Measurements from ENCODE around the gene OR2V1.
"Not testable (repeated sequence)": the region's sequence is repeated elsewhere in the genome, so short reads cannot be mapped to it uniquely, and the experiment has no call there.

The OR2V1 gene

DNA sequence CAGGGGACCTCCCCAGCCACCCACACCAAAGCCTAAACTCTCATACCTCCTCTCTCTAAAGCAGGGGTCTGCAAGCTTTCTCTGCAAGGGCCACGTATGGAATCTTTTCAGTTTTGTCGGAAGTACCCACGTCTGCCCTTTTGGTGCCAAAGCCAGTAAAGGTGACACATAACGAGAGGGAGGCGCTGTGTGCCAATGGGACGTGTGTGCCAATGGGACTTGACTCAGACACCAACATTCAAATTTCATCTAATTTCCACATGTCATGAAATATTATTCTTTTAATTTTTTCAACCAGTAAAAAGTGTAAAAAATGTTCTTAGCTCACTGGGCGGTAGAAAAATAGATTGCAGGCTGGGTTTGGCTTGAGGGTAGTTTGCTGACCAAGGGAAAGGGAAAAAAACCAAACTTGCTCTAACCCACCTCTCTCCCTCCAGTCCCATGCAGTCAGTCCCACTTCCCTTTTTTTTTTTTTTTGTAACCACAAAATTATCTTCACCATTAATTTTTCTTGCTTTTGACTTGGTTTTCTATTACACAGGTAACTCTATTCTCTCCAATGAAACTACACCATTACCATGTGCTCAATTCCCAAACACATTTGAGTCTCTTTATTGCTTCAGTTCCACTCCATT lies 25.5 kb downstream of the OR2V1 start:
- no peak for DNase-seq (ENCODE audit: low spot score)
- TF ChIP-seq, protein P1, sequence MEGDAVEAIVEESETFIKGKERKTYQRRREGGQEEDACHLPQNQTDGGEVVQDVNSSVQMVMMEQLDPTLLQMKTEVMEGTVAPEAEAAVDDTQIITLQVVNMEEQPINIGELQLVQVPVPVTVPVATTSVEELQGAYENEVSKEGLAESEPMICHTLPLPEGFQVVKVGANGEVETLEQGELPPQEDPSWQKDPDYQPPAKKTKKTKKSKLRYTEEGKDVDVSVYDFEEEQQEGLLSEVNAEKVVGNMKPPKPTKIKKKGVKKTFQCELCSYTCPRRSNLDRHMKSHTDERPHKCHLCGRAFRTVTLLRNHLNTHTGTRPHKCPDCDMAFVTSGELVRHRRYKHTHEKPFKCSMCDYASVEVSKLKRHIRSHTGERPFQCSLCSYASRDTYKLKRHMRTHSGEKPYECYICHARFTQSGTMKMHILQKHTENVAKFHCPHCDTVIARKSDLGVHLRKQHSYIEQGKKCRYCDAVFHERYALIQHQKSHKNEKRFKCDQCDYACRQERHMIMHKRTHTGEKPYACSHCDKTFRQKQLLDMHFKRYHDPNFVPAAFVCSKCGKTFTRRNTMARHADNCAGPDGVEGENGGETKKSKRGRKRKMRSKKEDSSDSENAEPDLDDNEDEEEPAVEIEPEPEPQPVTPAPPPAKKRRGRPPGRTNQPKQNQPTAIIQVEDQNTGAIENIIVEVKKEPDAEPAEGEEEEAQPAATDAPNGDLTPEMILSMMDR (IDR thresholded peaks at IDR 0.05; ENCODE audit: extremely low read depth, missing control alignments): no peak

DNA sequence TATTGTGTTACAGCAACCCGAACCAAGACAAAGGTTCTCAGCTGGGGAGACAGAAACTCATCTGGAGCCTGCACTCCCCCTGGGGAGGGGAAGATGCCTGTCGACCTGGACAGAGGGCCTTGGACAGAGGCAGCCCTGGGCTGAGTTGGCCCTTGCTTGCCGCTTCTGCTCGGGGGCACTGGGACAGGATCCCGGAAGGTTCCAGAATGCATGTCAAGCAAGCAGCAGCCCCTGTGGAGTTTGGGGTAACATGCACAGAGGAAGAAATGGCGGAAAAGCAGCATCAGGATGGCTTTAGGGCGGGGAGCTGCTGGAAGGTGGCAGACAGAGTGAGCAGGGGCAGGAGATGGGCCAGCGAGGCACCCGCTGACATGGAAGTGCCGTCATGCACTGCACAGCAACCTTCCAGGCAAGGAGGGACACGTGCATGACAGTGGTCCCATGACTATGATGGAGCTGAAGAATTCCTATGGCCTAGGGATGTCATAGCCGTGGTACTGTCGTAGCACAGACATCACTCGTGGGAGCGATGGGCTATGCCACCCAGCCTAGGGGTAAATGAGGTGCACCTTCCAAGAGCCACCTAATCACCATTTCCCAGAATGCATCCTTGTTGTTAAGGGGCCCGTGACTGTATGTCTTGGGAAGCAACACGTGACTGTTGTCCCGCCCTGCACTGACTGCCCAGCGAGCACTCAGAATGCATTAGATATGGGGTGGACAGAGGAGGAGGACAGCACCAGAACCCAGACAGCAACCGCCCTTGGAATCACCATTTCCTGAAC lies 26.2 kb downstream of the OR2V1 start:
- DNase-seq (ENCODE audit: low spot score): not testable (repeated sequence)

DNA sequence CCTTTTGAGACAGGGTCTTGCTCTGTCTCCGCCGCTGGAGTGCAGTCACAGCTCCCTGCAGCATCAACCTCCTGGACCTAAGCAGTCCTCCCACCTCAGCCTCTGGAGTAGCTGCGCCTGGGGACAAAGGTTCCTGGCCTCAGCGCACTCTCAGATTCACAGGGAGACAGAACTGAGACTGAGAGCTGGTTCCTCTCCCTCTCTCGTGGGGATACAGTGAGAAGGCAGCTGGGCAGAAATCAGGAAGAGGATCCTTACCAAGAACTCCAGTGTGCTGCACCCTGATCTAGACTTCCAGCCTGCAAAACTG lies 26.8 kb downstream of the OR2V1 start:
- DNase-seq (ENCODE audit: low spot score): not testable (repeated sequence)

DNA sequence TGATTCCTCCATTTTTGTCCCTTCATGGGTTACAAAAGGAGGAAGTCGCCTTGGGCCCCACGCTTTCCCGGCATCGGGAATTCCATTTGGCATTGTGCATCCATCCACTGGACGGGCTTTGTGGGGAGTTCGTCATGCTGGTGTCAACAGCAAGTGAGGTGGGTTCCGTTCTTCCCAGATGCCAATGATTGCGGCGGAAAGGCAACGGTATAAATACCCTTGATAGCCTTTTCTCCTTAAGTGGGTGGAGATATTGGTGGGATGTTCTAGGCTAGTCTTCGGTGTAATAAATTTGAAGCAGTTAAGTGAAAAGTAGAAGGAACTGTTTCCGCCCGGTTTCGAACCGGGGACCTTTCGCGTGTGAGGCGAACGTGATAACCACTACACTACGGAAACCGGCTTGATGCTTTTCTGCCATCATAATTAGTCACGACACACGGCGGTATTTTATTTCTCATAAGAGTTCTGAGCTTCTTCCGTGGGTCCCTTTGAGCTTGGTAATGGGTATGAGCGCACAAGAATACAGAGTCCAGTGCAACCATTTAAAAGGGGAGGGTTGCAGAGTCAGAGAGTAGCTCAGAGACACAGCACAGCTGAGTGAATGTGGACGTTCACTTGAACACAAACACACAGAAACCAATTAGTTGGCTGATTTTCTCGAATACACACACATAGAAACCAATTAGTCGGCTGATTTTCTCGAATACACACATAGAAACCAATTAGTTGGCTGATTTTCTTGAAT lies 28.9 kb downstream of the OR2V1 start:
- DNase-seq (ENCODE audit: low spot score): not testable (repeated sequence)

DNA sequence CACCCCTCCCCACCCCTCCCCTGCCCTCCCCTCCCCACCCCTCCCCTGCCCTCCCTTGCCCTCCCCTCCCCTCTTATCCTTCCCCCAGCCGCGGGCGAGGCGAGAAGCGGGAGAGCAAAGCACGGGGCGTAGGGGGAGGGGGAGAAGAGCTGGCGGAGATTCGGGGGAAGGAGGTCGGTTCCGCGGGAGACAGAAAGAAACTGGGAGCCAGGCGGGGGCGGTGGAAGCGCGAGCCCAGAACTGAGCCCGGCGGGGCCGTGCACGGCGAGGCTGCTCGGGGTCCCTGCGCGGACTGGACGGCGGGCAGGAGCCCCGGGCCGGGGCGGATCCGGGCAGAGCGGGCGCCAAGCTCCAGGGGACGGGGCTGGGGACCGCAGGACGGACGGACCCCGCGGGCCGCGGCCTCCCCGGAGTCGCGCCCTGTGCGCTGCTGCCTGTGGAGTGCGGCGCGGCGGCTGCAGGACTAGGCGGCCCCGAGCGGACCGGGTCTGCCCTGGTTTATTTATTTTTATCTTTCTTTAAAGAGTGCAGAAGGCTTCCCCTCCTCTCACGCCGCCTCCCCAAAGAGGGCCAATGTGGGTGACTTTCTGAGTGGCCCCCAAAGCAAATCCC lies 29.8 kb downstream of the OR2V1 start:
- DNase-seq (ENCODE audit: low spot score): not testable (repeated sequence)

DNA sequence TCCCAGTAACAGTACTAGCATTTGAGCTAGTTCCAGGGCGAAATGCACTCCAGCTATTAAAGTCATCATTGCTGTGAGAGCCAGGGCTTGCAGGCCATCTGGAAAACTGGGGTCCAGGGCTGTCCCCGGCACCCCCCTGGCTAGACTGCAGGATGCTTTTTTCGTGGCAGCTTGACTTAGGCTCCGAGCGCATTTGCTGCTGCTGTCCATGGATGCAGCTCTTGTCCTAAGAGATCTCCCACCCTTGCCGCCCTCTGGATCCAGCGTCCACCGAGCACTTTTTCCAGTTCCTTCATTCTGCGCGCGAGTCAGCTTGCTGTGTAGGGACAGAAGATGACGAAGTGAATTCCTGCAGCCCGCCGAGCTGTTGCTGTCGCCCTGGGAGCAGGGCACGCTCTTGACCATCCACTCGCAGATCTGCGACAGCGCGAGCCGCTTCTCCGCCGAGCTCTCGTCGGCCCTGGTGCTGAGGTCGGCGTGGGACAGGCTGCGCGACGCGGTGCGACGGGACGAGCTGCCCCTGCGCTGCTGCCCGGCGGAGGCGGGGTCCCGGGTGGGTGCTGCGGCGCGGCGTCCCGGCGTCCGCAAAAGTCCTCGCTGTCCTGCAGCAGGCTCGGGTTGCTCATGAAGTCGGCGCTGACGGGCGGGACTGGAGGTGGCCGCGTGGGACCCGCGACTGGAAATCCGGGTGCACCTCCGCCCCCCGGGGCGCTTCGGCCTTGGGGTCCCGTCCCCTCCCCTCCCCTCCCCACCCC lies 30.7 kb downstream of the OR2V1 start:
- TF ChIP-seq, protein P1 (IDR thresholded peaks at IDR 0.05; ENCODE audit: extremely low read depth, missing control alignments): no peak
- DNase-seq (ENCODE audit: low spot score): peak; percentile 20

DNA sequence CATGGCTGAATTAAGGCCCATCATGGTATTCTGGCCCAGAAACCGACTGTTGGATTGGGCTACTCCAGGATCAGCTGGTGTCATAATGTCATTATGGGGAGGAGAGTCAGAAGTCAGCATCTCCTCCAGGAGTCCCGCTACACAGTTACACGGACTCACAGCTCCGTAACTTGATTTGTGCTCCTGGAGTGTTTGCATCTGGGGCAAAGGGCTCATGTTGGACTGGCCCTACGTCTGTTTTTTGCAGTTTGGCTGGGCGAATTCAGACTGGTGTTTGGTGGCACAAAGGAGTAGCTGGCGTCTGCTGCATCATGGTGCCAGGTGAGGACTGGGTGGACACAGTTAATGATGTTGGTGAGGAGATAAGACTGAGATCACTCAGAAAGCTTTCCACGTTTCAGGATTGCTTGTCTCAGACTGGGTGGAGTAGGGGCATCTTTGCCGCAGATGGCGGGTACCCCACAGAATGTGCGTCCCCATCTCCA lies 31.3 kb downstream of the OR2V1 start:
- DNase-seq (ENCODE audit: low spot score): no peak

DNA sequence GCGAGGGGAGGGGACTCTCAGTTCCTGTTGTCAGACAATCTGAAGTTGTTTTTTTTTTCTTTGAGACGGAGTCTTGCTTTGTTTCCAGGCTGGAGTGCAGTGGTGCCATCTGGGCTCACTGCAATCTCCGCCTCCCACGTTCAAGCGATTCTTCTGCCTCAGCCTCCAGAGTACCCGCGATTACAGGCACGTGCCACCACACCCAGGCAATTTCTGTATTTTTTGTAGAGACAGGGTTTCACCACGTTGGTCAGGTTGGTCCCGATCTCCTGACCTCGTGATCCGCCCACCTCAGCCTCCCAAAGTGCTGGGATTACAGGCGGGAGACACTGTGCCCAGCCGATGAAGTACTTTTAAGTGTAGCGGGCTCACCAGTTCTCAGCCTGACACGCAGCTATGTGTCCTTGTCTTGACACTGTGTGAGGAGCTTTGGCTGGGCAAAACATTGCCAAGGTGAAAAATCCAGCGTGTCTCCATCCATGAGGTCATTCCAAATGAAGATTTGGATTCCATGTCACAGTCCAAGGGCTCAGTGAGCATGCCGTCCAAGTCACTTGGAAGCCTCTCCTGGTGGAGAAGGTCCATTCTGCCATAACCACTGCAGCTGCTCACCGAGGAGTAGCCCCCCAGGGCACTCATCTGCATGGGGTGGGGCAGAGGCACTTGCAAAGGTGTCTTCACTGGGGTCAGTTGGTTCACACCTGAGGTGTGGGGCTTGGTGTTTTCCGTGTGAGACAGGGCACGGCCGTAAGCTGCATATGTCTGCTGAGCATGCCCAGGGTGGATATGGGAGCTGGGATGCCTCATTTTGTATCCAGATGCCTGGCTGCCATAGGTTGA lies 32.0 kb downstream of the OR2V1 start:
- TF ChIP-seq, protein P1 (IDR thresholded peaks at IDR 0.05; ENCODE audit: extremely low read depth, missing control alignments): no peak

More for the DNA sequence above, 31.3 kb downstream of the OR2V1 start:
- TF ChIP-seq, protein P1 (IDR thresholded peaks at IDR 0.05; ENCODE audit: extremely low read depth, missing control alignments): no peak

DNA sequence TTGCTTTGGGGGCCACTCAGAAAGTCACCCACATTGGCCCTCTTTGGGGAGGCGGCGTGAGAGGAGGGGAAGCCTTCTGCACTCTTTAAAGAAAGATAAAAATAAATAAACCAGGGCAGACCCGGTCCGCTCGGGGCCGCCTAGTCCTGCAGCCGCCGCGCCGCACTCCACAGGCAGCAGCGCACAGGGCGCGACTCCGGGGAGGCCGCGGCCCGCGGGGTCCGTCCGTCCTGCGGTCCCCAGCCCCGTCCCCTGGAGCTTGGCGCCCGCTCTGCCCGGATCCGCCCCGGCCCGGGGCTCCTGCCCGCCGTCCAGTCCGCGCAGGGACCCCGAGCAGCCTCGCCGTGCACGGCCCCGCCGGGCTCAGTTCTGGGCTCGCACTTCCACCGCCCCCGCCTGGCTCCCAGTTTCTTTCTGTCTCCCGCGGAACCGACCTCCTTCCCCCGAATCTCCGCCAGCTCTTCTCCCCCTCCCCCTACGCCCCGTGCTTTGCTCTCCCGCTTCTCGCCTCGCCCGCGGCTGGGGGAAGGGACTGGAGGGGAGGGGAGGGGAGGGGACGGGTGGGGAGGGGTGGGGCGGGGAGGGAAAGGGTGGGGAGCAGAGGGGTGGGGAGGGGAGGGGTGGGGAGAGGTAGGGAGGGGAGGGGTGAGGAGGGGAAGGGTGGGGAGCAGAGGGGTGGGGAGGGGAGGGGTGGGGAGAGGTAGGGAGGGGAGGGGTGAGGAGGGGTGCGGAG lies 33.0 kb downstream of the OR2V1 start:
- not testable (repeated sequence) for DNase-seq (ENCODE audit: low spot score)

More for the DNA sequence above, 32.0 kb downstream of the OR2V1 start:
- peak; percentile 27 for DNase-seq (ENCODE audit: low spot score)

DNA sequence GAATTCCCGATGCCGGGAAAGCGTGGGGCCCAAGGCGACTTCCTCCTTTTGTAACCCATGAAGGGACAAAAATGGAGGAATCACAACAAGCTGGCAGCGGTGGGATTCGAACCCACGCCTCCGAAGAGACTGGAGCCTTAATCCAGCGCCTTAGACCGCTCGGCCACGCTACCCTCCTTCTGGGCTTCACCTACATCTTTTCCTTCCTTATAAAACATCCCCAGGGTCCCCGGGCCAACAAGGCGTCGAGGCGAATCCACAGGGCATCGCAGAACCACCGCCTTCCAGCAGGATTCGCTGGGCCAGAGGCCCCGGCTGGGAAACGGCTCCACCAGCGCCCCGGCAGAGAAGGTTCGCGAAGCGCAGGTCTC lies 33.6 kb downstream of the OR2V1 start:
- not testable (repeated sequence) for DNase-seq (ENCODE audit: low spot score)

DNA sequence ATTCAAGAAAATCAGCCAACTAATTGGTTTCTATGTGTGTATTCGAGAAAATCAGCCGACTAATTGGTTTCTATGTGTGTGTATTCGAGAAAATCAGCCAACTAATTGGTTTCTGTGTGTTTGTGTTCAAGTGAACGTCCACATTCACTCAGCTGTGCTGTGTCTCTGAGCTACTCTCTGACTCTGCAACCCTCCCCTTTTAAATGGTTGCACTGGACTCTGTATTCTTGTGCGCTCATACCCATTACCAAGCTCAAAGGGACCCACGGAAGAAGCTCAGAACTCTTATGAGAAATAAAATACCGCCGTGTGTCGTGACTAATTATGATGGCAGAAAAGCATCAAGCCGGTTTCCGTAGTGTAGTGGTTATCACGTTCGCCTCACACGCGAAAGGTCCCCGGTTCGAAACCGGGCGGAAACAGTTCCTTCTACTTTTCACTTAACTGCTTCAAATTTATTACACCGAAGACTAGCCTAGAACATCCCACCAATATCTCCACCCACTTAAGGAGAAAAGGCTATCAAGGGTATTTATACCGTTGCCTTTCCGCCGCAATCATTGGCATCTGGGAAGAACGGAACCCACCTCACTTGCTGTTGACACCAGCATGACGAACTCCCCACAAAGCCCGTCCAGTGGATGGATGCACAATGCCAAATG lies 34.1 kb downstream of the OR2V1 start:
- DNase-seq (ENCODE audit: low spot score): not testable (repeated sequence)

DNA sequence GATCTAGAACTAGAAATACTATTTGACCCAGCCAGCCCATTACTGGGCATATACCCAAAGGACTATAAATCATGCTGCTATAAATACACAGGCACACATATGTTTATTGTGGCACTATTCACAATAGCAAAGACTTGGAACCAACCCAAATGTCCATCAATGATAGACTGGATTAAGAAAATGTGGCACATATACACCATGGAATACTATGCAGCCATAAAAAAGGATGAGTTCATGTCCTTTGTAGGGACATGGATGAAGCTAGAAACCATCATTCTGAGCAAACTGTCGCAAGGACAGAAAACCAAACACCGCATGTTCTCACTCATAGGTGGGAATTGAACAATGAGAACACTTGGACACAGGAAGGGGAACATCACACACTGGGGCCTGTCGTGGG lies 35.8 kb downstream of the OR2V1 start:
- not testable (repeated sequence) for DNase-seq (ENCODE audit: low spot score)

All from GM20000 (cell line).